ENCODE measurements around the gene RACK1.
"Not testable (repeated sequence)": the region's sequence is repeated elsewhere in the genome, so short reads cannot be mapped to it uniquely, and the experiment has no call there.

Gene RACK1

GRCh38 chr5:181282874-181283273, 39.2 kb upstream of the RACK1 start:
- Histone ChIP-seq H3K27me3 (ENCODE audit: control insufficient read depth, insufficient read depth, low read length) (no peaks in the 10 kb centered on the region), H3K4me3 (ENCODE audit: low read depth, low read length) (no peak overlapping the region), H3K79me2 (no peaks in the 10 kb centered on the region), H3K4me2 (ENCODE audit: low read length) (no peak overlapping the region), H3K9me3 (ENCODE audit: control insufficient read depth, low read length) (no peaks in the 10 kb centered on the region), H3K4me1 (no peaks in the 10 kb centered on the region), H2AFZ (no peak overlapping the region), H3K36me3 (ENCODE audit: control insufficient read depth, insufficient read depth, low read length) (no peaks in the 10 kb centered on the region), H3K27ac (no peak overlapping the region), H3K9ac (no peak overlapping the region)
- TF ChIP-seq CTCF (IDR thresholded peaks at IDR 0.05): no peak

- H3K27ac ChIP-seq; H3K4me2 ChIP-seq (ENCODE audit: low read length); H3K4me3 ChIP-seq (ENCODE audit: low read depth, low read length); H3K36me3 ChIP-seq (ENCODE audit: control insufficient read depth, insufficient read depth, low read length); H2AFZ ChIP-seq; H3K9me3 ChIP-seq (ENCODE audit: control insufficient read depth, low read length); H3K27me3 ChIP-seq (ENCODE audit: control insufficient read depth, insufficient read depth, low read length); H3K9ac ChIP-seq; H3K79me2 ChIP-seq; H3K4me1 ChIP-seq: not testable (repeated sequence)
Measured at GRCh38 chr5:181282415-181282814, 38.7 kb upstream of the RACK1 start.

GRCh38 chr5:181281984-181282316, 38.2 kb upstream of the RACK1 start:
- H3K4me3 ChIP-seq (ENCODE audit: low read depth, low read length): no peak overlapping the region
- H2AFZ ChIP-seq: no peak overlapping the region
- no peak overlapping the region for H3K27ac ChIP-seq
- H3K79me2 ChIP-seq: no peaks in the 10 kb centered on the region
- H3K9ac ChIP-seq: no peak overlapping the region
- H3K4me2 ChIP-seq (ENCODE audit: low read length): no peak overlapping the region
- TF ChIP-seq CTCF (IDR thresholded peaks at IDR 0.05): no peak
- no peaks in the 10 kb centered on the region for H3K27me3 ChIP-seq (ENCODE audit: control insufficient read depth, insufficient read depth, low read length)
- no peaks in the 10 kb centered on the region for H3K9me3 ChIP-seq (ENCODE audit: control insufficient read depth, low read length)
- no peaks in the 10 kb centered on the region for H3K36me3 ChIP-seq (ENCODE audit: control insufficient read depth, insufficient read depth, low read length)
- no peaks in the 10 kb centered on the region for H3K4me1 ChIP-seq

- H3K4me1 ChIP-seq: no peaks in the 10 kb centered on the region
- no peak overlapping the region for H3K9ac ChIP-seq
- no peak overlapping the region for H3K27ac ChIP-seq
- no peaks in the 10 kb centered on the region for H3K9me3 ChIP-seq (ENCODE audit: control insufficient read depth, low read length)
- H3K79me2 ChIP-seq: no peaks in the 10 kb centered on the region
- no peak overlapping the region for H3K4me2 ChIP-seq (ENCODE audit: low read length)
- no peaks in the 10 kb centered on the region for H3K27me3 ChIP-seq (ENCODE audit: control insufficient read depth, insufficient read depth, low read length)
- H3K4me3 ChIP-seq (ENCODE audit: low read depth, low read length): no peak overlapping the region
- H2AFZ ChIP-seq: no peak overlapping the region
- H3K36me3 ChIP-seq (ENCODE audit: control insufficient read depth, insufficient read depth, low read length): no peaks in the 10 kb centered on the region
- TF ChIP-seq CTCF (IDR thresholded peaks at IDR 0.05): no peak
Measured at GRCh38 chr5:181281077-181281983, 37.6 kb upstream of the RACK1 start.

GRCh38 chr5:181280251-181280762, 36.6 kb upstream of the RACK1 start:
- Histone ChIP-seq H3K9me3 (ENCODE audit: control insufficient read depth, low read length) (no peaks in the 10 kb centered on the region), H3K4me2 (ENCODE audit: low read length) (no peak overlapping the region), H3K4me3 (ENCODE audit: low read depth, low read length) (no peak overlapping the region), H3K4me1 (no peaks in the 10 kb centered on the region), H3K27me3 (ENCODE audit: control insufficient read depth, insufficient read depth, low read length) (no peaks in the 10 kb centered on the region), H2AFZ (no peak overlapping the region), H3K27ac (no peak overlapping the region), H3K79me2 (no peaks in the 10 kb centered on the region), H3K36me3 (ENCODE audit: control insufficient read depth, insufficient read depth, low read length) (no peaks in the 10 kb centered on the region), H3K9ac (no peak overlapping the region)
- no peak for TF ChIP-seq CTCF (IDR thresholded peaks at IDR 0.05)

GRCh38 chr5:181273433-181273744, 29.7 kb upstream of the RACK1 start:
- H3K27me3 ChIP-seq (ENCODE audit: control insufficient read depth, insufficient read depth, low read length); H3K4me1 ChIP-seq; H3K4me3 ChIP-seq (ENCODE audit: low read depth, low read length); H3K36me3 ChIP-seq (ENCODE audit: control insufficient read depth, insufficient read depth, low read length); H3K79me2 ChIP-seq; H3K4me2 ChIP-seq (ENCODE audit: low read length); H3K9me3 ChIP-seq (ENCODE audit: control insufficient read depth, low read length); H3K27ac ChIP-seq; H3K9ac ChIP-seq: not testable (repeated sequence)
- peak overlapping the region; percentile 34 for H2AFZ ChIP-seq
